Keratinocyte (primary cell): Measurements from ENCODE around the gene CREB3. TPM values are rescaled to one million over a fixed set of nuclear protein-coding genes. Genes with fewer than 3 reads are reported as not detected.
A peak's percentile ranks its signal among the peaks of the same experiment; 100 is the strongest.

Source experiments
- DNase-seq: peaks from one replicate; pipeline ENCODE4 v3.0.0-alpha.2; 2011; ENCODE audit warnings: low read depth, missing footprints, low spot score
- FAIRE-seq: peaks from 2 replicates; lab custom pipeline; 2011; peaks lifted over from hg19 to GRCh38; lab: Jason Lieb, UNC
- H2AFZ ChIP-seq: 2 replicates; pipeline ENCODE4 v1.6.0; 2012; ENCODE audit warnings: low read length, control low read depth, inconsistent platforms; ENCODE audit not compliant: control insufficient read depth
- H3K27ac ChIP-seq: 2 replicates; pipeline ENCODE4 v1.5.1; 2011; ENCODE audit warnings: low read length; ENCODE audit not compliant: control insufficient read depth, insufficient read depth
- H3K27me3 ChIP-seq: 3 replicates; pipeline ENCODE4 v1.6.0; 2011; ENCODE audit warnings: low read length; ENCODE audit not compliant: control insufficient read depth, insufficient read depth; ENCODE audit errors: extremely low read depth
- H3K36me3 ChIP-seq, 2 experiments: 2 replicates in 1 of 2; 3 replicates in 1 of 2; pipeline ENCODE4 v1.5.1; 2011; ENCODE audit warnings: low read length in 2 of 2, mild to moderate bottlenecking in 1 of 2; ENCODE audit not compliant: control insufficient read depth in 2 of 2, insufficient read depth in 2 of 2; ENCODE audit errors: extremely low read depth in 1 of 2
- H3K4me1 ChIP-seq: 3 replicates; pipeline ENCODE4 v1.5.1; 2011; ENCODE audit warnings: low read length; ENCODE audit not compliant: control insufficient read depth, insufficient read depth; ENCODE audit errors: extremely low read depth
- H3K4me2 ChIP-seq: 3 replicates; pipeline ENCODE4 v1.6.0; 2011; ENCODE audit warnings: low read depth, low read length; ENCODE audit not compliant: control insufficient read depth, insufficient read depth; ENCODE audit errors: extremely low read depth
- H3K4me3 ChIP-seq, 3 experiments: fragments of 200-600 bp in 1 of 3; sonication (generic) in 1 of 3; 2 replicates in 2 of 3; 3 replicates in 1 of 3; pipeline ENCODE4 v1.5.1; 2011 to 2016; ENCODE audit warnings: low read length in 3 of 3, mild to moderate bottlenecking in 3 of 3, control low read depth in 2 of 3, inconsistent platforms in 1 of 3, low read depth in 1 of 3, mixed read lengths in 1 of 3, mixed run types in 1 of 3, moderate library complexity in 1 of 3; ENCODE audit not compliant: control insufficient read depth in 2 of 3, insufficient read depth in 2 of 3; ENCODE audit errors: extremely low read depth in 1 of 3
- H3K79me2 ChIP-seq: 2 replicates; pipeline ENCODE4 v1.6.0; 2012; ENCODE audit warnings: low read length; ENCODE audit not compliant: control insufficient read depth, insufficient read depth
- H3K9ac ChIP-seq: 3 replicates; pipeline ENCODE4 v1.6.0; 2011; ENCODE audit warnings: low read length; ENCODE audit not compliant: control insufficient read depth, insufficient read depth; ENCODE audit errors: extremely low read depth
- H3K9me1 ChIP-seq: 3 replicates; pipeline ENCODE4 v1.6.0; 2011; ENCODE audit warnings: low read length; ENCODE audit not compliant: control insufficient read depth, insufficient read depth; ENCODE audit errors: extremely low read depth
- H3K9me3 ChIP-seq: 2 replicates; pipeline ENCODE4 v1.5.1; 2012; ENCODE audit warnings: low read depth, low read length; ENCODE audit not compliant: control insufficient read depth
- H4K20me1 ChIP-seq: 3 replicates; pipeline ENCODE4 v1.6.0; 2011; ENCODE audit warnings: low read length; ENCODE audit not compliant: control insufficient read depth, insufficient read depth; ENCODE audit errors: extremely low read depth
- EZH2 ChIP-seq: IDR thresholded peaks from one replicate; pipeline ENCODE4 v1.6.1; 2012; ENCODE audit warnings: inconsistent platforms, mild to moderate bottlenecking, low read length, moderate library complexity
- dilution Hi-C: fragments of 300-500 bp; cut with MboI; formaldehyde crosslinking; loops from one replicate; pipeline ENCODE4 v1.7.0; 2020; ENCODE audit warnings: low sequenced_read_pairs; ENCODE audit not compliant: extremely low pct_ligation_motif_present
- polyA plus RNA-seq, 5 experiments: library from polyadenylated mRNA; depleted of rRNA in 3 of 5; stranded (reverse) in 3 of 5; stranded (forward) in 1 of 5; unstranded in 1 of 5; fragments of >200 nt; gene quantifications; 1 replicate in 1 of 5; 2 replicates in 3 of 5; 3 replicates in 1 of 5; pipeline versions ENCODE4 v1.2.1 to v1.2.3, GENCODE V29; 2011 to 2012; ENCODE audit warnings: missing spikeins in 2 of 5, low read depth in 1 of 5, low replicate concordance in 1 of 5
- TF ChIP-seq, protein P1 (sequence below), 3 experiments: IDR thresholded peaks in 1 of 3; conservative IDR thresholded peaks in 1 of 3; optimal IDR thresholded peaks in 1 of 3; 2 replicates in 2 of 3; 3 replicates in 1 of 3; pipeline versions ENCODE3 to v1.5.1; 2011; ENCODE audit warnings: low read length in 3 of 3, mild to moderate bottlenecking in 3 of 3, moderate library complexity in 2 of 3, control low read depth in 1 of 3, inconsistent platforms in 1 of 3; ENCODE audit not compliant: insufficient read depth in 2 of 3; ENCODE audit errors: extremely low read depth in 1 of 3

The CREB3 gene
- polyA plus RNA-seq, 1 donor (not counting 4 experiments of a cell fraction or from before 2014, with no cell fraction given), result 24.6 TPM

DNA sequence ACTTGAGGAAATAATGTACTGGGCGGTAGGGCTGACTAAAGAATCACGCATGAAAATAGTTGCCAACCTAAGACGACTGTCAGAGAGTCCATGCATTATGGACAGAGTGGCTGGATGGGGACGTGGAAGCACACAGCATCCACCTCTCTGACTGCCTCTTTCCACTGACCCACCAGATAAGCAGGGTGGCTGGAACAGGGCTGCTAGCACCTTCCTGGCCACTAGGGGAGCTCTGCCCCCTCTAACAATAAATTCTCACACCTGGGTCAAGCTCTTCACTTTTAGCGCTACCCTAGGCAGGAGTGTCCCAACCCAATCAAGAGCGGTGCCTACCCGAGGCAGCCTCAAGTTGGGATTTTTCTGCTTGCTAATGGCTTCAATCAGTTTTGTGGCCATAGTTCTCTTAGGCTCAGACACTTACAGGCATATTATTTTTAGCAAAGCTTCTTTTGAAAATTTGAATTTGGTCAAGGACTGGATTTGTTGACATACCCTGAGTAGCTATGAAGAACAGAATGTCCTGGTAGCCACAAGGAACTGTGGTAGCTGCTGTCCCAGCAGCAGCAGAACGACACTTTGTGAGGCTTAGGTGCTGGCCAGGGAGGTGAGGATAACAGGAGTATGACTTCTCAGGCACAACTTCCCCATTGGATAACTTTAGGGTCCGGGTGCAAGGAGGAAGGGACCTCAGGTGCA is 35.8 kb upstream of the CREB3 start:
- no peaks in the 10 kb centered on the region for H3K4me1 ChIP-seq
- no peak overlapping the region for H2AFZ ChIP-seq
- H3K79me2 ChIP-seq, result no peaks in the 10 kb centered on the region
- H3K9me1 ChIP-seq, result no peaks in the 10 kb centered on the region
- no peak overlapping the region for H3K4me3 ChIP-seq
- H3K27me3 ChIP-seq, result no peaks in the 10 kb centered on the region
- DNase-seq (peak; percentile 25), FAIRE-seq (peak; percentile 57)
- H3K27ac ChIP-seq, result no peak overlapping the region
- H3K4me2 ChIP-seq, result no peak overlapping the region
- TF ChIP-seq, protein P1, sequence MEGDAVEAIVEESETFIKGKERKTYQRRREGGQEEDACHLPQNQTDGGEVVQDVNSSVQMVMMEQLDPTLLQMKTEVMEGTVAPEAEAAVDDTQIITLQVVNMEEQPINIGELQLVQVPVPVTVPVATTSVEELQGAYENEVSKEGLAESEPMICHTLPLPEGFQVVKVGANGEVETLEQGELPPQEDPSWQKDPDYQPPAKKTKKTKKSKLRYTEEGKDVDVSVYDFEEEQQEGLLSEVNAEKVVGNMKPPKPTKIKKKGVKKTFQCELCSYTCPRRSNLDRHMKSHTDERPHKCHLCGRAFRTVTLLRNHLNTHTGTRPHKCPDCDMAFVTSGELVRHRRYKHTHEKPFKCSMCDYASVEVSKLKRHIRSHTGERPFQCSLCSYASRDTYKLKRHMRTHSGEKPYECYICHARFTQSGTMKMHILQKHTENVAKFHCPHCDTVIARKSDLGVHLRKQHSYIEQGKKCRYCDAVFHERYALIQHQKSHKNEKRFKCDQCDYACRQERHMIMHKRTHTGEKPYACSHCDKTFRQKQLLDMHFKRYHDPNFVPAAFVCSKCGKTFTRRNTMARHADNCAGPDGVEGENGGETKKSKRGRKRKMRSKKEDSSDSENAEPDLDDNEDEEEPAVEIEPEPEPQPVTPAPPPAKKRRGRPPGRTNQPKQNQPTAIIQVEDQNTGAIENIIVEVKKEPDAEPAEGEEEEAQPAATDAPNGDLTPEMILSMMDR (optimal IDR thresholded peaks at IDR 0.05 in 1 of 3, IDR thresholded peaks at IDR 0.05 in 1 of 3, conservative IDR thresholded peaks at IDR 0.05 in 1 of 3; ENCODE audit: extremely low read depth in 1 of 3, insufficient read depth in 2 of 3, low read length in 3 of 3), result peak; percentile 90 to 93 (median 91)
- TF ChIP-seq EZH2, result no peak
- no peak overlapping the region for H3K9ac ChIP-seq
- peaks cover 3% of the 10 kb centered on the region for H4K20me1 ChIP-seq
- peaks cover 38 to 44% of the 10 kb centered on the region in 2 experiments for H3K36me3 ChIP-seq
- H3K9me3 ChIP-seq, result no peaks in the 10 kb centered on the region
- dilution Hi-C loops, result no loop called here

DNA sequence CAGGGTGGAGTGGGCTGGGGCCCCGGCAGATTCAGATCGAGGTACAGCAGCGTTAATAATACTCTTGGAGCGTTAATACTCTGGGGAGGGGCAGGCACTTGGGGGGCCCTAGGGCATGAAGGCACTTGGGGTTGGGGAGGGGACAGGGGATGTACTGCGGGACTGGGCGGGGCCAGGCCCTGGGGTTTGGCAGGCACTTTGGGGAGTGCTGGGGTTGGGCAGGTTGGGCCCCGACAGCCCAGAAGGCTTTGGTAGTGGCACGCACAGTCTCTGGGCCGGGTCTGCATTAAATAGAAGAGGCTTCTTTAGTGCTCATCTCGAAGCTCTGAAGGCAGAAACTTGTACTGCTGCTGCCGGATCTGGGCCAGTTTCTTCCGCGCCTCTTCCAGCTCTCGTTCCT is 35.0 kb upstream of the CREB3 start:
- no peaks in the 10 kb centered on the region for H3K27me3 ChIP-seq
- no peak overlapping the region for H2AFZ ChIP-seq
- no peak for DNase-seq
- no peak overlapping the region for H3K9ac ChIP-seq
- H3K36me3 ChIP-seq, result peaks cover 41 to 50% of the 10 kb centered on the region in 2 experiments
- no peak overlapping the region for H3K27ac ChIP-seq
- dilution Hi-C loops, result no loop called here
- no peak overlapping the region for H3K4me3 ChIP-seq
- TF ChIP-seq, protein P1 (optimal IDR thresholded peaks at IDR 0.05 in 1 of 3, IDR thresholded peaks at IDR 0.05 in 1 of 3, conservative IDR thresholded peaks at IDR 0.05 in 1 of 3; ENCODE audit: extremely low read depth in 1 of 3, insufficient read depth in 2 of 3, low read length in 3 of 3), result no peak
- TF ChIP-seq EZH2, result no peak
- no peaks in the 10 kb centered on the region for H3K4me1 ChIP-seq
- no peak overlapping the region for H3K4me2 ChIP-seq
- no peak for FAIRE-seq
- no peaks in the 10 kb centered on the region for H3K79me2 ChIP-seq
- H3K9me3 ChIP-seq, result no peaks in the 10 kb centered on the region
- H3K9me1 ChIP-seq, result no peaks in the 10 kb centered on the region
- H4K20me1 ChIP-seq, result peaks cover 3% of the 10 kb centered on the region
